Right renal pelvis (tissue), 4 donors: ENCODE data around the gene XAGE2. TPM values are rescaled to one million over a fixed set of nuclear protein-coding genes. Genes with fewer than 3 reads are reported as not detected.

Experiments used
- DNase-seq, 4 donors: peaks; one replicate each; pipeline ENCODE4 v3.0.0-alpha.2; 2013; ENCODE audit warnings: low read depth in 4 of 4, low spot score in 3 of 4, missing footprints in 1 of 4
- polyA plus RNA-seq, 4 donors: library from polyadenylated mRNA; unstranded; fragments of 120-200 nt; gene quantifications; one replicate each; pipeline ENCODE4 v1.2.1, GENCODE V29; 2013; ENCODE audit not compliant: insufficient read length in 4 of 4

XAGE2 gene
- polyA plus RNA-seq, 4 donors, result 0.48 TPM; not detected in 3

- no peak for DNase-seq
Observed at GRCh38 chrX:52422884-52423283, 54.1 kb downstream of the XAGE2 start.

GRCh38 chrX:52424656-52425055, 55.8 kb downstream of the XAGE2 start:
- DNase-seq, result no peak

Other genes starting within 250 kb of the XAGE2 start
- 10 to 100 TPM; 19.9 to 36.8 (median 24.7) TPM for gene MAGED4, start 184.1 kb upstream of the XAGE2 start, polyA plus RNA-seq
- not detected for gene XAGE1A, start 126.8 kb downstream of the XAGE2 start, polyA plus RNA-seq
- not detected for gene XAGE1B, start 148.0 kb downstream of the XAGE2 start, polyA plus RNA-seq